ENCODE data around the gene P2RX1.

P2RX1 gene

GRCh38 chr17:3962217-3962964 is 46.1 kb upstream of the P2RX1 start:
- in situ Hi-C loops (cut with MboI; ENCODE audit: low sequenced_read_pairs, unreplicated experiment) = no loop called here
- no peak for DNase-seq (ENCODE audit: low spot score)
- TF ChIP-seq CTCF (IDR thresholded peaks at IDR 0.05; ENCODE audit: borderline replicate concordance, control extremely low read depth, extremely low read depth, insufficient read depth, missing control alignments) = no peak

DNA sequence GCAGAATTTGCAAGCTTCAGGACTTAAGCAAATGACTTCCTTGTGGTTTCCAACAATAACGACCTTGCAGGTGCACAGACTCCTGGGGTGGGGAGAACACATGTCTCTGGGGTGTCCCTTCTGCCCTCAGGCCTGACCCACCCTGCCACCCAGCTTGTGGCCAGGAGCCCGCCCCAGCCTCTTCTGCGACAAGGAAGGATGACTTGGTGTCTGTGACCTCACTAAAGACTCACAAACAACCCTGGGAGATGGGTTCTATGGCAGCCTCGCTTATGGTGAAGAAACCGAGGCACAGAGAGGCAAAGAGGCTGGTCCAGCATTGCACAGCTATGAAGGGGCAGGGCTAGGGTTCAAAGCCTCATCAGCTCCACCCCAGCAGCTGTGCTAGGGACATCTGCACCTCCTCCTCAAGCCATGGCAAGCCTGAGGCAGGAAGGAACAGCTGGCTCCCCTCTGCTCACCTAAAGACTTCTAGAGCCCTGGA is 45.3 kb upstream of the P2RX1 start:
- no peak for DNase-seq (ENCODE audit: low spot score)
- TF ChIP-seq CTCF (IDR thresholded peaks at IDR 0.05; ENCODE audit: borderline replicate concordance, control extremely low read depth, extremely low read depth, insufficient read depth, missing control alignments) = no peak
- in situ Hi-C loops (cut with MboI; ENCODE audit: low sequenced_read_pairs, unreplicated experiment) = no loop called here

- in situ Hi-C loops (cut with MboI; ENCODE audit: low sequenced_read_pairs, unreplicated experiment) = no loop called here
- TF ChIP-seq CTCF (IDR thresholded peaks at IDR 0.05; ENCODE audit: borderline replicate concordance, control extremely low read depth, extremely low read depth, insufficient read depth, missing control alignments) = no peak
- no peak for DNase-seq (ENCODE audit: low spot score)
These were observed 44.5 kb upstream of the P2RX1 start for GRCh38 chr17:3960764-3961163.

DNA sequence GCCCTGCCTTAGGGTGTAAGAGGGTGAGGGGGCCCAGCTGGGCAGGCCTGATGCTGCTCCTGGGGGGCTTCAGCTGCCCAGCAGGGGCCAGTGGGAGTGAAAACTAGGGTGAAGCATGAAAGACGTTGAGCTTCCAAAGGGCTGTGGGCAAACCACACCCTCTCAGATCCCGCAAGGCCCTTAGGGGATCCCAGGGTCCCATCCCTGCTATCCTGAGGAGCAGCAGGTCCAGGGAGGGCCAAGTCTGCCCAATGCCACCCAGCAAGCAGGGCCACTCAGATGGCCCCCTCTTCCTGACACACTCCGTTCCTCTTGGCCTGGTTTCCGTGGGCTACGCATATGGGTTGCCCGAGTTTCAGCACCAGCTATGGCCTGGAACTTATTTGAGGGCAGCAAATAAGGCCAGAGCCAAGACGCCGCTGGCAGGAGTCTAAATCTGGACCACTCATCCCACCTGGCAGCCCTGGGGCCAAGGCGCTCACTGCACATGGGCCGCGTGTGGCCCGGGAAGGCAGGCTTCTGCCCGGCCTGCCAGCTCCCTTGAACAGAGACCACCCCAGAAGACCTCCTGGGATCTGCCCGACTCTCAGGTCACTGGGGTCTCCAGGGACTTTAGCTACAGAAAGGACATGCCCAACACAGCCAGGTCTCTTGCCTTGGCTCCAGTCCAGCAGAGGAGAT is 43.8 kb upstream of the P2RX1 start:
- DNase-seq (ENCODE audit: low spot score) = no peak
- in situ Hi-C loops (cut with MboI; ENCODE audit: low sequenced_read_pairs, unreplicated experiment) = no loop called here
- no peak for TF ChIP-seq CTCF (IDR thresholded peaks at IDR 0.05; ENCODE audit: borderline replicate concordance, control extremely low read depth, extremely low read depth, insufficient read depth, missing control alignments)

DNA sequence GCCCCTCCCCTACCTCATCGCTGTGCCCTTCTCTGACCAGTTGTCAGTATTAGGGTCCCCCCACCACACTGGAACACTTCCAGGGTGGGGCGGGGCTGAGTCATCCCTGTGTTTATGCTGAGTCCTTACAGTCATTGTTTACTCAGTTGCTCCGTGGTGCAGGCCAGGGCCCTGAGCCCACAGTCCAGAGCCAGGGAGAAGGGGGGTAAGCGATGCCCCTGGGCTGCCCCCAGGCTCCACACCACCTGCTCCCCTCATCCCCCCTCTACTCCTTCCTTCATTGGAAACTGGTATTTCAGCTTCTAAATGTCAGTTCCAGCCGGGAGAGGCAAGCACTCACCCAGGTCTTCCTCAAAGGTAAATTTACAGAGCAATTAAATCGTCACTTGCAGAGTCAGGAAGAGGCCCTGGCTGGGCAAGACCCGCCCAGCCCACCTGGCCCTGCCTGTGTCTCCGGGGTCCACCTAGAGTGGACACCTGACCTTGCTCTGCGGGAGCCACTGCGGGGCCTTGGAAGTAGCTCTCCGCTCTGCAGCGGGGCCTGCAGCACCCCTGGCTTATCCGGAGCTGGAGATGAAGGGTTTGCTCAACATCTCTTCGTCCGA is 43.1 kb upstream of the P2RX1 start:
- TF ChIP-seq CTCF (IDR thresholded peaks at IDR 0.05; ENCODE audit: borderline replicate concordance, control extremely low read depth, extremely low read depth, insufficient read depth, missing control alignments) = no peak
- in situ Hi-C loops (cut with MboI; ENCODE audit: low sequenced_read_pairs, unreplicated experiment) = no loop called here
- no peak for DNase-seq (ENCODE audit: low spot score)

- in situ Hi-C loops (cut with MboI; ENCODE audit: low sequenced_read_pairs, unreplicated experiment) = no loop called here
- TF ChIP-seq CTCF (IDR thresholded peaks at IDR 0.05; ENCODE audit: borderline replicate concordance, control extremely low read depth, extremely low read depth, insufficient read depth, missing control alignments) = no peak
- no peak for DNase-seq (ENCODE audit: low spot score)
These were observed 41.7 kb upstream of the P2RX1 start for GRCh38 chr17:3957735-3958599.
